Muscle layer of duodenum (tissue), 2 donors: Measurements from ENCODE around the gene C2orf66.
A peak's percentile ranks its signal among the peaks of the same experiment; 100 is the strongest.

Experiments
- H3K27ac ChIP-seq: one replicate; pipeline ENCODE4 v1.7.0; 2013; ENCODE audit warnings: mild to moderate bottlenecking, low read length
- H3K27me3 ChIP-seq: one replicate; pipeline ENCODE4 v1.7.0; 2013; ENCODE audit warnings: low read depth, mild to moderate bottlenecking, control low read depth, low read length
- H3K36me3 ChIP-seq, 2 donors: one replicate each; pipeline ENCODE4 v1.7.0; 2013; ENCODE audit warnings: low read length in 2 of 2, control low read depth in 1 of 2, mild to moderate bottlenecking in 1 of 2; ENCODE audit not compliant: insufficient read depth in 2 of 2, control insufficient read depth in 1 of 2
- H3K4me1 ChIP-seq, 2 donors: one replicate each; pipeline ENCODE4 v1.7.0; 2013; ENCODE audit warnings: low read length in 2 of 2, mild to moderate bottlenecking in 2 of 2, control low read depth in 1 of 2, moderate library complexity in 1 of 2; ENCODE audit not compliant: insufficient read depth in 2 of 2, control insufficient read depth in 1 of 2
- H3K4me3 ChIP-seq, 2 donors: one replicate each; pipeline ENCODE4 v1.7.0; 2013; ENCODE audit warnings: low read length in 2 of 2, low read depth in 1 of 2, mild to moderate bottlenecking in 1 of 2
- H3K9me3 ChIP-seq, 2 donors: one replicate each; pipeline ENCODE4 v1.7.0; 2013; ENCODE audit warnings: low read length in 2 of 2, control low read depth in 1 of 2, mild to moderate bottlenecking in 1 of 2; ENCODE audit not compliant: control insufficient read depth in 1 of 2
- donor health status: healthy.

Gene C2orf66

DNA sequence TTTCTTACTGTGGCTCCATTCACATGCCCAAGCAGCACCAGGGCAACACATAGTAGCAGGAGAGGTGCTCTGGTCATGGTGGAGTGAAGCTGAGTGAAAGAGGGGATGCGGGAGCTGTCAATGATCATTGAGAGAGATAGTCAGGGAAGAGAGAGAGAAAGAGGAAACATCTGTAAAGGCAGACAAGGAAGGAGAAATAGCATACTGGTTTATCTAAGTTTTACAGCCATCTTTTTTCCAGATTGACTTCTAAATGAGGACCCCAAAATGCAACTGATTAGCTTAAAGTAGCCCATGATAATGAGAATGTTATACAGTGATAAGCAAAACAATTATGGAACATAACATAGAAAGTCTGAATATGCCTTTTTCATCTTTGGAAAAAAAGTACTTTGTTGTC is at the start of gene C2orf66:
TSS of gene C2orf66 (minus strand) at position 96 of the 400 bp plus-strand sequence. CDS start at position 77, 19 bp downstream.
- Histone ChIP-seq H3K4me3 (no peak within 1 kb of the TSS), H3K4me1 (no peaks in the 10 kb centered on the region), H3K36me3 (no peaks in the 10 kb centered on the region), H3K27me3 (no peaks in the 10 kb centered on the region), H3K27ac (no peak within 1 kb of the TSS), H3K9me3 (no peaks in the 10 kb centered on the region)

- H3K36me3 ChIP-seq: peaks cover 0 to 5% of the 10 kb centered on the region in 2 donors
- no peak overlapping the region for H3K27ac ChIP-seq
- H3K27me3 ChIP-seq: no peaks in the 10 kb centered on the region
- H3K4me1 ChIP-seq: peaks cover 0 to 5% of the 10 kb centered on the region in 2 donors
- H3K4me3 ChIP-seq: no peak overlapping the region
- no peaks in the 10 kb centered on the region for H3K9me3 ChIP-seq
Observed at GRCh38 chr2:196854629-196855028, 45.5 kb upstream of the C2orf66 start.

- Histone ChIP-seq H3K36me3 (no peaks in the 10 kb centered on the region), H3K4me3 (no peak overlapping the region), H3K27ac (peak overlapping the region; percentile 8), H3K9me3 (no peaks in the 10 kb centered on the region), H3K4me1 (peaks cover 0 to 5% of the 10 kb centered on the region in 2 donors), H3K27me3 (no peaks in the 10 kb centered on the region)
Observed at GRCh38 chr2:196853301-196854087, 44.3 kb upstream of the C2orf66 start.

GRCh38 chr2:196851088-196851487 is 41.9 kb upstream of the C2orf66 start:
- peaks cover 0 to 5% of the 10 kb centered on the region in 2 donors for H3K36me3 ChIP-seq
- peaks cover 0 to 5% of the 10 kb centered on the region in 2 donors for H3K4me1 ChIP-seq
- H3K9me3 ChIP-seq: no peaks in the 10 kb centered on the region
- no peak overlapping the region for H3K27ac ChIP-seq
- H3K4me3 ChIP-seq: no peak overlapping the region
- no peaks in the 10 kb centered on the region for H3K27me3 ChIP-seq

- peaks cover 0 to 5% of the 10 kb centered on the region in 2 donors for H3K4me1 ChIP-seq
- peaks cover 0 to 13% of the 10 kb centered on the region in 2 donors for H3K36me3 ChIP-seq
- no peak overlapping the region for H3K27ac ChIP-seq
- H3K4me3 ChIP-seq: no peak overlapping the region
- no peaks in the 10 kb centered on the region for H3K9me3 ChIP-seq
- H3K27me3 ChIP-seq: no peaks in the 10 kb centered on the region
Observed at GRCh38 chr2:196849895-196850294, 40.7 kb upstream of the C2orf66 start.

GRCh38 chr2:196846295-196846694 is 37.1 kb upstream of the C2orf66 start:
- peaks cover 8 to 16% of the 10 kb centered on the region in 2 donors for H3K36me3 ChIP-seq
- H3K4me1 ChIP-seq: no peaks in the 10 kb centered on the region
- no peak overlapping the region for H3K27ac ChIP-seq
- H3K4me3 ChIP-seq: no peak overlapping the region
- H3K9me3 ChIP-seq: no peaks in the 10 kb centered on the region
- H3K27me3 ChIP-seq: no peaks in the 10 kb centered on the region

- H3K4me3 ChIP-seq: no peak overlapping the region
Observed at GRCh38 chr2:196845371-196845770, 36.2 kb upstream of the C2orf66 start.

DNA sequence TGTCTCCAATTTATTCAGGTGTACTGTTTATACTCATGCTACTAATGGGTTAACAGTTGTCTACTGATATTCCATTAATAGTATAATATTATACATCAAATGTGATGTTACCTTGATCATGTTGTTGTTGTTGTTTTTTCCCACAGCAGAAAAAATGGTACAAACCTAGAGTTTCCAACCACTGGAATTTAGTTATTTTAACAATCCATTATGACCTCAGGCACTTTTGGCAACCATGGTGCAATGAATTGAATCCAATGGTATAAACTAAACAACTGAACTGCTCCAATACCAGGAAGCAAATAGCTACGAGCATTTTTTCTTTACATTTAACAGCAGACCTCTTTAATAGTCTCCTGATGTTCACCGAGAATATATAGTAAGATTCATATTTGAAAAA is 31.0 kb upstream of the C2orf66 start:
- H3K4me1 ChIP-seq: peaks cover 0 to 4% of the 10 kb centered on the region in 2 donors
- H3K27me3 ChIP-seq: no peaks in the 10 kb centered on the region
- H3K9me3 ChIP-seq: no peaks in the 10 kb centered on the region
- no peak overlapping the region for H3K27ac ChIP-seq
- H3K4me3 ChIP-seq: no peak overlapping the region
- H3K36me3 ChIP-seq: peaks cover 23 to 26% of the 10 kb centered on the region in 2 donors

More at GRCh38 chr2:196845371-196845770, 36.2 kb upstream of the C2orf66 start:
- Histone ChIP-seq H3K9me3 (no peaks in the 10 kb centered on the region), H3K27me3 (no peaks in the 10 kb centered on the region), H3K27ac (no peak overlapping the region), H3K36me3 (peaks cover 16 to 24% of the 10 kb centered on the region in 2 donors), H3K4me1 (no peaks in the 10 kb centered on the region)

DNA sequence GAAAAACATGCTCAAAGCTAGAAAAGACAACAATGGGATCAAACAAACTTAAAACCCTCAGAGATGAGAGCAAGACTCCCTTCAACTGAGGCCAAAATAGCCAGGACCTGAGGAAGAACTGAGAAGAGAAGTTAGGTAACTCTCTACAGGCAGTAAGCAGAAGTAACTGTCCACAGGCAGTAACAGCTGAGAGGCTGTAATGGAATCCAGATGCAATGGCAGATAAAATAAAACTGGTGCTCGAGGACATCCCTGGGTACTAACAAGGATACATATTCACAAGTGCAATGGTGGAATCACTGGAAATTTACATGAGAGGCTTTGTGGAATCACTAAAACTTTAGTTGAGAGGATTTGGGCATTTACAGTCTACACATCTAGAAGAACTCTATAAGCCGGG is 30.4 kb upstream of the C2orf66 start:
- Histone ChIP-seq H3K4me3 (no peak overlapping the region), H3K36me3 (peaks cover 22 to 26% of the 10 kb centered on the region in 2 donors), H3K27me3 (no peaks in the 10 kb centered on the region), H3K9me3 (no peaks in the 10 kb centered on the region), H3K4me1 (peaks cover 0 to 4% of the 10 kb centered on the region in 2 donors), H3K27ac (no peak overlapping the region)

- H3K4me3 ChIP-seq: no peak overlapping the region
- H3K27me3 ChIP-seq: no peaks in the 10 kb centered on the region
- peaks cover 18 to 19% of the 10 kb centered on the region in 2 donors for H3K36me3 ChIP-seq
- H3K4me1 ChIP-seq: peaks cover 0 to 4% of the 10 kb centered on the region in 2 donors
- H3K27ac ChIP-seq: no peak overlapping the region
- H3K9me3 ChIP-seq: no peaks in the 10 kb centered on the region
Observed at GRCh38 chr2:196836440-196836839, 27.3 kb upstream of the C2orf66 start.

DNA sequence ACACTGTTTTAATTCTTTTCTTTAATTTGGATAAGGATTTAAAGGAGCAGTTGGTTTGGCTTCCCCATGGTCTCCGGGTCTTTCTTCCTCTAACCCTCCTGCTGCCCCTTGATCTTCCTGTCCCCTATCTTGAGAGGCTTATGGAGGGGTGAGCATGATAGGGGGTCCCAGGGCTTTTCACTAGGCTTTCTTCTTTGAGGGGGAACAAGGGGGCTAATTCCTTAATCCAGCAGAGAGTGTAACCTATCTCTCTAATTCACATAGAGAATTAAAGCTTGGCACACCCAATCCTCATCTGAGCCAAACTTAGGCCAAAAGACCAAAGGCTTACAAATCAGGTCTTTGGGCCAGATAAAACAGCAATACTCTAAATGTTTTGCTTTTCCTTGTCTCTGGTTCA is 21.5 kb upstream of the C2orf66 start:
- H3K36me3 ChIP-seq: peaks cover 0 to 6% of the 10 kb centered on the region in 2 donors
- no peaks in the 10 kb centered on the region for H3K9me3 ChIP-seq
- H3K4me1 ChIP-seq: no peaks in the 10 kb centered on the region
- no peak overlapping the region for H3K4me3 ChIP-seq
- no peak overlapping the region for H3K27ac ChIP-seq
- H3K27me3 ChIP-seq: no peaks in the 10 kb centered on the region
